ENCODE measurements around the gene CPEB1.

Gene CPEB1

GRCh38 chr15:82635798-82636197 lies 11.4 kb downstream of the CPEB1 start:
- no peaks in the 10 kb centered on the region for H3K79me2 ChIP-seq (ENCODE audit: control insufficient read depth, insufficient read depth, low read length, unreplicated experiment)
- H3K27me3 ChIP-seq (ENCODE audit: insufficient read depth, low read length), result no peaks in the 10 kb centered on the region
- H2AFZ ChIP-seq (ENCODE audit: low read length, unreplicated experiment), result no peak overlapping the region
- no peaks in the 10 kb centered on the region for H3K36me3 ChIP-seq (ENCODE audit: insufficient read depth, low read length)
- no peak overlapping the region for H3K27ac ChIP-seq (ENCODE audit: low read depth, low read length)
- H3K4me1 ChIP-seq (ENCODE audit: control insufficient read depth, insufficient read depth, low read length, unreplicated experiment), result no peaks in the 10 kb centered on the region
- no peak overlapping the region for H3K4me3 ChIP-seq (ENCODE audit: low read depth, low read length)

DNA sequence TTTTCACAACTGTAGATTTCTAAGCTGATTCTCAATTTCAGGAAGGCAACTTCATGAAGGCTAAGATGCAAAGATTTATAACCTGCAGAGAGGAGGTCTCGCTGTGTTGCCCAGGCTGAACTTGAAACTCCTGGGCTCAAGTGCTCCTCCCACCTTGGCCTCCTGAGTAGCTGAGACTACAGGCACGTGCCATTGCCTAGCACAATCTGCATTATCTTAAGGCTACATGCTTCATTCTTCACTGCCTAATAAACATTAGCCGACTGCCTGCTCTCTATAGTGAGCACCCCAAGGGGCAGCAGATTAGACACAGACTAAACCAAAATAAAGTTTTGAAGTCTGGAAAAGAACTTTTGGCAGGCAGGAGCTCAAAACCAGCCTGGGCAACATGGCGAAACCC lies 17.1 kb downstream of the CPEB1 start:
- Histone ChIP-seq H3K27me3 (ENCODE audit: insufficient read depth, low read length) (no peaks in the 10 kb centered on the region), H3K27ac (ENCODE audit: low read depth, low read length) (no peak overlapping the region), H3K4me1 (ENCODE audit: control insufficient read depth, insufficient read depth, low read length, unreplicated experiment) (no peaks in the 10 kb centered on the region), H3K36me3 (ENCODE audit: insufficient read depth, low read length) (no peaks in the 10 kb centered on the region), H2AFZ (ENCODE audit: low read length, unreplicated experiment) (no peak overlapping the region), H3K4me3 (ENCODE audit: low read depth, low read length) (no peak overlapping the region), H3K79me2 (ENCODE audit: control insufficient read depth, insufficient read depth, low read length, unreplicated experiment) (no peaks in the 10 kb centered on the region)

DNA sequence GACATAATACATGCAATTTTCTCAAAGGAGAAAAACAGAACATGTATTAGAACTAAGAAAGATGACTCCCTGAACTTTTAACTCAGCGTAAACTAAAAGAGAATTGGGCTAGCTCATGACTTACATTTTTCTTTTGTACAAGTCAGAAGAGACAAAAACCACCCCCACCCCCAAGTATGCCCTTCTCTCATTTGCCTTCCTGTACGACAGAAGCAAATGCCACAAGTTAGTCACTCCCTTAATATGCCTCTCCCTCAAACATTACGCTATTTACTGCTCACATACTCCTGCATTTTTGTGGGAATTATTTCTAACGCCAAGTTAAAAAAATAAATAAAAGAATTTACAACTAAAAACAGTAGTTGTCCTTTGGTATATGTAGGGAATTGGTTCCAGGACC lies 22.0 kb downstream of the CPEB1 start:
- no peaks in the 10 kb centered on the region for H3K4me1 ChIP-seq (ENCODE audit: control insufficient read depth, insufficient read depth, low read length, unreplicated experiment)
- no peaks in the 10 kb centered on the region for H3K79me2 ChIP-seq (ENCODE audit: control insufficient read depth, insufficient read depth, low read length, unreplicated experiment)
- no peaks in the 10 kb centered on the region for H3K27me3 ChIP-seq (ENCODE audit: insufficient read depth, low read length)
- no peak overlapping the region for H3K4me3 ChIP-seq (ENCODE audit: low read depth, low read length)
- no peak overlapping the region for H3K27ac ChIP-seq (ENCODE audit: low read depth, low read length)
- no peak overlapping the region for H2AFZ ChIP-seq (ENCODE audit: low read length, unreplicated experiment)
- H3K36me3 ChIP-seq (ENCODE audit: insufficient read depth, low read length), result no peaks in the 10 kb centered on the region

- no peaks in the 10 kb centered on the region for H3K79me2 ChIP-seq (ENCODE audit: control insufficient read depth, insufficient read depth, low read length, unreplicated experiment)
These were observed 22.7 kb downstream of the CPEB1 start for GRCh38 chr15:82624438-82624837.

DNA sequence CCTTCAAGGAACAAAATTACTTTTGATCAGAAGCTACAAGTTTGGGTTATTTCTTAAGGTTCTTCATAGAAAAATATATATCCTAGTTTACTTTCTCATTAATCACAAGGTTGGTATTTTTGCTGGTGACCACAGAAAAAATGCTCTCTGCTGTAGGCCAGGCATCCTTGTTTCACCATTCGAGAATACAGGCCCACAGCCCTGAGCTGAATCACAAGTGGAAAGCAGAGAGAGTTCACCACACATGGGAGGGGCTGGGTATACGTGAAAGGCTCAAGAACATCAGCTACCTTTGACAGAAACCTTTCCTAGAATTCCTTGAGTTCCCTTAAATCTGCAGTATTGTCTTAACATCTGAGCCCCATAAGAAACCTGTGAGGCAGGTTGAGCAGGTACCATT lies 23.2 kb downstream of the CPEB1 start:
- H3K4me3 ChIP-seq (ENCODE audit: low read depth, low read length), result no peak overlapping the region
- H3K27me3 ChIP-seq (ENCODE audit: insufficient read depth, low read length), result no peaks in the 10 kb centered on the region
- no peaks in the 10 kb centered on the region for H3K36me3 ChIP-seq (ENCODE audit: insufficient read depth, low read length)
- H3K79me2 ChIP-seq (ENCODE audit: control insufficient read depth, insufficient read depth, low read length, unreplicated experiment), result no peaks in the 10 kb centered on the region
- no peak overlapping the region for H3K27ac ChIP-seq (ENCODE audit: low read depth, low read length)
- no peak overlapping the region for H2AFZ ChIP-seq (ENCODE audit: low read length, unreplicated experiment)
- no peaks in the 10 kb centered on the region for H3K4me1 ChIP-seq (ENCODE audit: control insufficient read depth, insufficient read depth, low read length, unreplicated experiment)

More at GRCh38 chr15:82624438-82624837, 22.7 kb downstream of the CPEB1 start:
- H3K4me1 ChIP-seq (ENCODE audit: control insufficient read depth, insufficient read depth, low read length, unreplicated experiment), result no peaks in the 10 kb centered on the region
- no peak overlapping the region for H3K27ac ChIP-seq (ENCODE audit: low read depth, low read length)
- no peak overlapping the region for H2AFZ ChIP-seq (ENCODE audit: low read length, unreplicated experiment)
- no peaks in the 10 kb centered on the region for H3K27me3 ChIP-seq (ENCODE audit: insufficient read depth, low read length)
- no peak overlapping the region for H3K4me3 ChIP-seq (ENCODE audit: low read depth, low read length)
- H3K36me3 ChIP-seq (ENCODE audit: insufficient read depth, low read length), result no peaks in the 10 kb centered on the region

DNA sequence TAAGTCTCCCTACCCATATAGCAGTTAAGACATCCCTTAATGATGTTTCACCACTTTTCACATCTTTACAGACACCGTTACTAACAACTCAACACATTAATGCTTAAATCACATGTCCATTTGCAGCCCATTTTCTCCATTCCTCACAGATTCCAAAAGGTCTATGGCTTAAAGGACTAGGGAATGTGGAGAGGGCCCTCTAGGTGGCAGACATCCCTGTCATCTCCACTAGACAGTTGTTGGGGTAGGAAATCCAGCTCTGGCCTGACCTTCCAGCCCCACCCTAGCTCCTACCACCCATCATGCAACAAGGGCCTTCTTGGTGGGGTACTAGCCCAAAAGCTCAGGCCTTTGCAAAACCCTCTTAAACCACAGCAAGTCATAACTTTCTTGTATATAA lies 25.2 kb downstream of the CPEB1 start:
- H3K4me3 ChIP-seq (ENCODE audit: low read depth, low read length), result no peak overlapping the region
- no peaks in the 10 kb centered on the region for H3K79me2 ChIP-seq (ENCODE audit: control insufficient read depth, insufficient read depth, low read length, unreplicated experiment)
- no peak overlapping the region for H3K27ac ChIP-seq (ENCODE audit: low read depth, low read length)
- no peaks in the 10 kb centered on the region for H3K27me3 ChIP-seq (ENCODE audit: insufficient read depth, low read length)
- H2AFZ ChIP-seq (ENCODE audit: low read length, unreplicated experiment), result no peak overlapping the region
- H3K4me1 ChIP-seq (ENCODE audit: control insufficient read depth, insufficient read depth, low read length, unreplicated experiment), result no peaks in the 10 kb centered on the region
- no peaks in the 10 kb centered on the region for H3K36me3 ChIP-seq (ENCODE audit: insufficient read depth, low read length)

- Histone ChIP-seq H3K79me2 (ENCODE audit: control insufficient read depth, insufficient read depth, low read length, unreplicated experiment) (no peaks in the 10 kb centered on the region), H2AFZ (ENCODE audit: low read length, unreplicated experiment) (no peak overlapping the region), H3K4me3 (ENCODE audit: low read depth, low read length) (no peak overlapping the region)
These were observed 33.4 kb downstream of the CPEB1 start for GRCh38 chr15:82613747-82614146.

GRCh38 chr15:82611348-82611747 lies 35.8 kb downstream of the CPEB1 start:
- H3K27ac ChIP-seq (ENCODE audit: low read depth, low read length), result no peak overlapping the region
- H3K36me3 ChIP-seq (ENCODE audit: insufficient read depth, low read length), result no peaks in the 10 kb centered on the region
- H3K79me2 ChIP-seq (ENCODE audit: control insufficient read depth, insufficient read depth, low read length, unreplicated experiment), result no peaks in the 10 kb centered on the region
- H3K4me1 ChIP-seq (ENCODE audit: control insufficient read depth, insufficient read depth, low read length, unreplicated experiment), result no peaks in the 10 kb centered on the region
- H3K4me3 ChIP-seq (ENCODE audit: low read depth, low read length), result no peak overlapping the region
- H2AFZ ChIP-seq (ENCODE audit: low read length, unreplicated experiment), result no peak overlapping the region
- no peaks in the 10 kb centered on the region for H3K27me3 ChIP-seq (ENCODE audit: insufficient read depth, low read length)

More at GRCh38 chr15:82613747-82614146, 33.4 kb downstream of the CPEB1 start:
- Histone ChIP-seq H3K4me1 (ENCODE audit: control insufficient read depth, insufficient read depth, low read length, unreplicated experiment) (no peaks in the 10 kb centered on the region), H3K27me3 (ENCODE audit: insufficient read depth, low read length) (no peaks in the 10 kb centered on the region), H3K36me3 (ENCODE audit: insufficient read depth, low read length) (no peaks in the 10 kb centered on the region), H3K27ac (ENCODE audit: low read depth, low read length) (no peak overlapping the region)

DNA sequence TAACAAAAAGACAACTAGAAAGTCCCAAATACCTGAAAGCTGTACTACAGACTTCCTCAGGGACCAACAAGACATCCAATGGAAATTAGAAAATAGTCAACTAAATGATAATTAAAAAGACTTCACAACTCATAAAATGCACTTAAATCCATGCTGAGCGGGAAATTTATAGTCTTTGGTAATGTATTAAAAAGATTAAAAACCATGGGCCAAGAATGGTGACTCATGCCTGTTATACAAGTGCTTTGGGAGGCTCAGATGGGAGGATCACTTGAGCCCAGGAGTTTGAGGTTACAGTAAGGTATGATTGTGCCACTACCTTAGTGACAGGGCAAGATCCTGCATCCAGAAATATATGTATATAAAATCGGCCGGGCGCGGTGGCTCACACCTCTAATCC lies 45.0 kb downstream of the CPEB1 start:
- no peaks in the 10 kb centered on the region for H3K36me3 ChIP-seq (ENCODE audit: insufficient read depth, low read length)
- no peak overlapping the region for H2AFZ ChIP-seq (ENCODE audit: low read length, unreplicated experiment)
- no peaks in the 10 kb centered on the region for H3K79me2 ChIP-seq (ENCODE audit: control insufficient read depth, insufficient read depth, low read length, unreplicated experiment)
- no peaks in the 10 kb centered on the region for H3K27me3 ChIP-seq (ENCODE audit: insufficient read depth, low read length)
- H3K4me1 ChIP-seq (ENCODE audit: control insufficient read depth, insufficient read depth, low read length, unreplicated experiment), result no peaks in the 10 kb centered on the region
- no peak overlapping the region for H3K4me3 ChIP-seq (ENCODE audit: low read depth, low read length)
- no peak overlapping the region for H3K27ac ChIP-seq (ENCODE audit: low read depth, low read length)

GRCh38 chr15:82599862-82600261 lies 47.3 kb downstream of the CPEB1 start:
- Histone ChIP-seq H3K79me2 (ENCODE audit: control insufficient read depth, insufficient read depth, low read length, unreplicated experiment) (no peaks in the 10 kb centered on the region), H2AFZ (ENCODE audit: low read length, unreplicated experiment) (no peak overlapping the region), H3K27ac (ENCODE audit: low read depth, low read length) (no peak overlapping the region), H3K27me3 (ENCODE audit: insufficient read depth, low read length) (no peaks in the 10 kb centered on the region), H3K4me3 (ENCODE audit: low read depth, low read length) (no peak overlapping the region), H3K4me1 (ENCODE audit: control insufficient read depth, insufficient read depth, low read length, unreplicated experiment) (no peaks in the 10 kb centered on the region), H3K36me3 (ENCODE audit: insufficient read depth, low read length) (no peaks in the 10 kb centered on the region)

DNA sequence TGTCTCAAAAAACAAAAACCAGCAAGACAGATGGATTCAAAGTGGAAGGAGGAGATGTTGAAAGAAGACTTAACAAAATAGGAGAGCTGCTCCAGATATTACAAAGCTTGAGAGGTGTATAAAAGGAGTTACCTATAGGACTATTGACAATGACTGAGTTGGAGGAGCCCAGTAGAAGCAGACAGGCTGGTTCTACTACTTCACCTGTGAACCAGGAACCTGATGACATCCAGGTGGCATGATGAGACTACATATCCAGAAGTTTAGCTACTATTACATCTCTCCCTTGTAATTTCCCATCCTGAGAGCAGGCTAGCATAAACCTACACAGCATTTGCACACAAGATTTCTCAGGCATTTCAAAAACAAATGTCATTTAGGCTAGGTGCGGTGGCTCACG lies 49.3 kb downstream of the CPEB1 start:
- no peak overlapping the region for H2AFZ ChIP-seq (ENCODE audit: low read length, unreplicated experiment)
- H3K36me3 ChIP-seq (ENCODE audit: insufficient read depth, low read length), result no peaks in the 10 kb centered on the region
- no peaks in the 10 kb centered on the region for H3K79me2 ChIP-seq (ENCODE audit: control insufficient read depth, insufficient read depth, low read length, unreplicated experiment)
- H3K27me3 ChIP-seq (ENCODE audit: insufficient read depth, low read length), result no peaks in the 10 kb centered on the region
- H3K4me3 ChIP-seq (ENCODE audit: low read depth, low read length), result no peak overlapping the region
- H3K27ac ChIP-seq (ENCODE audit: low read depth, low read length), result no peak overlapping the region
- H3K4me1 ChIP-seq (ENCODE audit: control insufficient read depth, insufficient read depth, low read length, unreplicated experiment), result no peaks in the 10 kb centered on the region

Data from ACC112 (cell line).